HCT116 (cell line): ENCODE results near the gene RPL19.

ENCODE experiments used
- CEBPB ChIP-seq: IDR thresholded peaks from 2 replicates; pipeline ENCODE4 v1.6.1; 2012; ENCODE audit warnings: low read depth
- FOSL1 ChIP-seq: IDR thresholded peaks from 2 replicates; pipeline ENCODE4 v1.6.1; 2012; ENCODE audit warnings: low read depth
- POLR2A ChIP-seq: IDR thresholded peaks from 2 replicates; pipeline ENCODE4 v1.7.0; 2011; ENCODE audit warnings: borderline replicate concordance; ENCODE audit not compliant: insufficient read depth, insufficient read length; ENCODE audit errors: extremely low read depth
- POLR2AphosphoS5 ChIP-seq: IDR thresholded peaks from 2 replicates; pipeline ENCODE4 v1.6.1; 2011; ENCODE audit warnings: mild to moderate bottlenecking, low read depth, low read length, moderate library complexity
- RAD21 ChIP-seq: IDR thresholded peaks from 2 replicates; pipeline ENCODE4 v1.6.1; 2012; ENCODE audit warnings: low read depth, mild to moderate bottlenecking
- TF ChIP-seq, protein P1 (sequence below), 3 experiments: fragments of 200-600 bp in 1 of 3; sonication (generic) in 1 of 3; IDR thresholded peaks in 2 of 3; conservative IDR thresholded peaks in 1 of 3; 2 replicates each; pipeline ENCODE4 v1.5.1; 2012 to 2017; ENCODE audit warnings: low read depth in 2 of 3, low read length in 2 of 3, antibody characterized with exemption in 1 of 3, borderline replicate concordance in 1 of 3, control low read depth in 1 of 3, mild to moderate bottlenecking in 1 of 3, mixed read lengths in 1 of 3, mixed run types in 1 of 3, moderate library complexity in 1 of 3; ENCODE audit not compliant: insufficient read depth in 1 of 3
- TF ChIP-seq, protein P2 (sequence below): IDR thresholded peaks from 2 replicates; pipeline ENCODE4 v1.6.1; 2011; ENCODE audit warnings: mild to moderate bottlenecking, low read length, moderate library complexity; ENCODE audit not compliant: insufficient replicate concordance; ENCODE audit errors: extremely low read depth

DNA sequence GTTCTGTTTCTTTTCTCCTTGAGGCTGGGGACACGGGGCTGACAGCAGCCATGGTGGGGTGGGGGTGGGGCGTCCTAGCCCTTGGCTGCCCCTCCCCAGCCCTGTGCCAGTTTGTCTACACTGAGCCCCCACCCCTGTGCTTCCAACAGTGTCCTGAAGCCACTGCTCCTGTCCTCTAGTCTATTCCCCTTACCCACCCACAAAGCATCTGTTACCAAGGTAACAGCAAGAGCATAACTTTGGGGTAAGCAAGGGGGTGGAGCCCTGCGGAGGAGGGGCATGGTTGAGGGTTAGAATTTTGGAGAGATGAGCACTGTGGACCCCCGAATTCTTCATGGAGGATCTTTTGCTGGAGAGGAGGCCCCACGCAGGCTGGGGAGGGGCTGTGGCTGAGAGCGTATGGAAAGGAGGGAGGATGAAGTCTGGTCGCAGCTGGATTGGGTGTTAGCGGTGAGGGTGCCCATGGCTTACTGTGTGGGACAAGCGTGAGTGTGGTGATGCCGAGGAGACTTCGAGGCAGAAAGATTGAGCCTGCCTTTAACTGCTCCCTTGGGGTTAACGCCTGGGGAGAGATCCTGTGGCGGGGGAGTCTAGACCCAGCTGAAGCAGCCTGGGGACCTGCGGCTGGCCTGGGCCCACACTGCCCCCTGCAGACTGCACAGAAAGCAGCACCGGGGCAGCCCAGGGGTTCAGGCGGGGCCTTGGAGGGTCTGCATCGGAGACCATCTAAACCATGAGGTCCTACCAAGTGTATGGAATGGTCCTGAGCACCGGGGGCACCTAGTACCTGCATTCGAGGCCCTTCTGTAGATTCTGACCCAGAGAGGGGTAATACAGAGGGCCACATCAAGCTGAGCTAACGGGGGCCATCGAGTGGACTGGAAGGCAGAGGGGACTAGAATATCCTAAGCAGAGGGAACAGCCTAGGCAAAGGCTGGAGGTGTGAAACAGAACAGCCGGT, 31.8 kb downstream of the RPL19 start:
- TF ChIP-seq, protein P1, sequence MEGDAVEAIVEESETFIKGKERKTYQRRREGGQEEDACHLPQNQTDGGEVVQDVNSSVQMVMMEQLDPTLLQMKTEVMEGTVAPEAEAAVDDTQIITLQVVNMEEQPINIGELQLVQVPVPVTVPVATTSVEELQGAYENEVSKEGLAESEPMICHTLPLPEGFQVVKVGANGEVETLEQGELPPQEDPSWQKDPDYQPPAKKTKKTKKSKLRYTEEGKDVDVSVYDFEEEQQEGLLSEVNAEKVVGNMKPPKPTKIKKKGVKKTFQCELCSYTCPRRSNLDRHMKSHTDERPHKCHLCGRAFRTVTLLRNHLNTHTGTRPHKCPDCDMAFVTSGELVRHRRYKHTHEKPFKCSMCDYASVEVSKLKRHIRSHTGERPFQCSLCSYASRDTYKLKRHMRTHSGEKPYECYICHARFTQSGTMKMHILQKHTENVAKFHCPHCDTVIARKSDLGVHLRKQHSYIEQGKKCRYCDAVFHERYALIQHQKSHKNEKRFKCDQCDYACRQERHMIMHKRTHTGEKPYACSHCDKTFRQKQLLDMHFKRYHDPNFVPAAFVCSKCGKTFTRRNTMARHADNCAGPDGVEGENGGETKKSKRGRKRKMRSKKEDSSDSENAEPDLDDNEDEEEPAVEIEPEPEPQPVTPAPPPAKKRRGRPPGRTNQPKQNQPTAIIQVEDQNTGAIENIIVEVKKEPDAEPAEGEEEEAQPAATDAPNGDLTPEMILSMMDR (IDR thresholded peaks at IDR 0.05 in 2 of 3, conservative IDR thresholded peaks at IDR 0.05 in 1 of 3; ENCODE audit: borderline replicate concordance in 1 of 3, insufficient read depth in 1 of 3, low read depth in 2 of 3, low read length in 2 of 3), result peak; percentile 65 to 85 (median 82)
- no peak for TF ChIP-seq FOSL1
- TF ChIP-seq POLR2A, result no peak
- no peak for TF ChIP-seq POLR2AphosphoS5
- TF ChIP-seq CEBPB, result no peak
- peak; percentile 82 for TF ChIP-seq RAD21
- TF ChIP-seq, protein P2, sequence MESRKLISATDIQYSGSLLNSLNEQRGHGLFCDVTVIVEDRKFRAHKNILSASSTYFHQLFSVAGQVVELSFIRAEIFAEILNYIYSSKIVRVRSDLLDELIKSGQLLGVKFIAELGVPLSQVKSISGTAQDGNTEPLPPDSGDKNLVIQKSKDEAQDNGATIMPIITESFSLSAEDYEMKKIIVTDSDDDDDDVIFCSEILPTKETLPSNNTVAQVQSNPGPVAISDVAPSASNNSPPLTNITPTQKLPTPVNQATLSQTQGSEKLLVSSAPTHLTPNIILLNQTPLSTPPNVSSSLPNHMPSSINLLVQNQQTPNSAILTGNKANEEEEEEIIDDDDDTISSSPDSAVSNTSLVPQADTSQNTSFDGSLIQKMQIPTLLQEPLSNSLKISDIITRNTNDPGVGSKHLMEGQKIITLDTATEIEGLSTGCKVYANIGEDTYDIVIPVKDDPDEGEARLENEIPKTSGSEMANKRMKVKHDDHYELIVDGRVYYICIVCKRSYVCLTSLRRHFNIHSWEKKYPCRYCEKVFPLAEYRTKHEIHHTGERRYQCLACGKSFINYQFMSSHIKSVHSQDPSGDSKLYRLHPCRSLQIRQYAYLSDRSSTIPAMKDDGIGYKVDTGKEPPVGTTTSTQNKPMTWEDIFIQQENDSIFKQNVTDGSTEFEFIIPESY, result no peak
